T-helper 17 cell (primary cell): ENCODE data around the gene GALNT8. TPM values are rescaled to one million over a fixed set of nuclear protein-coding genes. Genes with fewer than 3 reads are reported as not detected.

Experiments
- ATAC-seq: fragments of 150-1000 bp; cut with Tn5 transposase; 2 replicates; pipeline ENCODE4 v1.10.0; 2021; ENCODE audit warnings: mild to moderate bottlenecking, moderate library complexity
- DNase-seq, 3 donors: peaks; one replicate each; pipeline versions ENCODE4 v3.0.0 to v3.0.0-alpha.2; 2020 to 2021
- H3K9me3 ChIP-seq: one replicate; pipeline ENCODE4 v1.7.0; 2013; ENCODE audit warnings: low read length, mild to moderate bottlenecking; ENCODE audit not compliant: control insufficient read depth, poor library complexity, severe bottlenecking
- H3K27ac Mint-ChIP-seq: one replicate; pipeline ENCODE4 v1.8.0; 2022; ENCODE audit warnings: mild to moderate bottlenecking, moderate library complexity, mixed read lengths
- H3K27me3 Mint-ChIP-seq: one replicate; pipeline ENCODE4 v1.8.0; 2022; ENCODE audit warnings: mixed read lengths
- H3K36me3 Mint-ChIP-seq: one replicate; pipeline ENCODE4 v1.8.0; 2022; ENCODE audit warnings: low read depth, mixed read lengths
- H3K4me1 Mint-ChIP-seq: one replicate; pipeline ENCODE4 v1.8.0; 2022; ENCODE audit warnings: mild to moderate bottlenecking, mixed read lengths
- H3K4me3 Mint-ChIP-seq: one replicate; pipeline ENCODE4 v1.8.0; 2022; ENCODE audit warnings: mild to moderate bottlenecking, moderate library complexity, mixed read lengths
- total RNA-seq, 4 donors: library from RNA in 2 of 4; stranded (reverse) in 2 of 4; gene quantifications; one replicate each; pipeline ENCODE4 v1.2.3 and lab custom pipeline; 2022 to 2026

GALNT8 gene
- total RNA-seq, 2 donors from 2014 or later, result 1.4 TPM

DNA sequence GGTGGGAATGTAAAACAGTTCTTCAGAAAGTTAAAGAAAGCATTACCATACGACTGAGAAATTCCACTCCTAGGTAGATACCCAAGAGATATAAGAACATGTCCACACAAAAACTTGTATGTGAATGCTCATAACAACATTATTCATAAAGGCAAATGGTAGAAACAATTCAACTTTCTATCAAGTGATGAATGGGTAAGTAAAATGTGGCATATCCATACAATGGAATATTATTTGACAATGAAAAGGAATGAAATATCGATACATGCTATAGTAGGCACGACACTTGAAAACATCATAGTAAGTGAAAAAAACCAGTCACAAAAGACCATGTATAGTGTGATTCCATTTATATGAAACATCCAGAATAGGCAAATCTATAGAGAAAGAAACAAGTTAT lies 71.3 kb downstream of the GALNT8 start:
- peaks cover 6% of the 10 kb centered on the region for H3K36me3 Mint-ChIP-seq
- no peak overlapping the region for H3K4me3 Mint-ChIP-seq
- H3K9me3 ChIP-seq, result no peaks in the 10 kb centered on the region
- H3K27ac Mint-ChIP-seq, result no peak overlapping the region
- peaks cover 28% of the 10 kb centered on the region for H3K27me3 Mint-ChIP-seq
- ATAC-seq, result no peak
- no peak for DNase-seq
- H3K4me1 Mint-ChIP-seq, result peaks cover 3% of the 10 kb centered on the region

DNA sequence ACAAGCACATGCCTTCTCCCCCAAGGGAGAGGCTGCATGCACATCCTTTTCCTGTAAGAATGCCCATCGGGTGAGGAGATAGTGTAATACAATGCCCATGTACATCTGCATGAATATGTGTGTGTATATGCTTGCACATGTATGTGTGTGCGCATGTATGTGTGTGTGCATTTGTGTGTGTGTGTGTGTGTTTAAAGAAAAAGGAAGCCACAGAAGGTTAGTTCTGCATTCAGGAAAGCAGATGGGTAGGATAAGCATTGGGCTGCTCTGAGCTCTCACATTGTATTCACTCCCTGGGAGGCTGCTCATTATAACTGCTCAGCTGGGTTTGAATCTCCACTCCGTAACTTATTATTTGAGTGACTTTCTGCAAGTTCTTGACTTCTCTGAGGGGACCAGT lies 74.3 kb downstream of the GALNT8 start:
- H3K9me3 ChIP-seq, result no peaks in the 10 kb centered on the region
- Mint-ChIP-seq H3K27me3 (peaks cover 31% of the 10 kb centered on the region), H3K27ac (no peak overlapping the region)

DNA sequence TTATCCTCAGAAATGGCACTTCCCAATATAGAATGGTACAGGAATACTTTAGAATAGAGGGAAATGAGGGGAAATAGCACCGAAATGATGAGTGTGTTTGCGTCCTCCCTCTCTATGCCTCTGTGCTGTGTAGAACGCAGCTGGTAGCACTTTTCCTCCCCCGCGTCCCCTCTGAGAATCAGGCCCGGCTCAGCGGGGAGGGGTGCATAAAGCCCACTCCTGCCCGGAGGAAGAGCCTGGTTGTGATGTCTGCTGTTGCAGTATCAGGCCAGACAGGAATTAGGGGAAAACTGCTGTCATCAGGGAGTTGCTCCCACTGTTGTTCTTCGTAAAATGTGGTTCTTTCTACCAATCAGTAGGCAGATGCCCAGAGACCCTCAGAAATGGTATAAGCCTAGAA lies 76.0 kb downstream of the GALNT8 start:
- ATAC-seq (no peak), DNase-seq (no peak)
- Mint-ChIP-seq H3K36me3 (no peaks in the 10 kb centered on the region), H3K27ac (no peak overlapping the region), H3K4me1 (peaks cover 3% of the 10 kb centered on the region), H3K27me3 (peaks cover 31% of the 10 kb centered on the region), H3K4me3 (no peak overlapping the region)
- no peaks in the 10 kb centered on the region for H3K9me3 ChIP-seq

More for the DNA sequence above, 74.3 kb downstream of the GALNT8 start:
- no peak overlapping the region for H3K4me3 Mint-ChIP-seq
- DNase-seq (no peak), ATAC-seq (no peak)
- peaks cover 3% of the 10 kb centered on the region for H3K36me3 Mint-ChIP-seq
- peaks cover 3% of the 10 kb centered on the region for H3K4me1 Mint-ChIP-seq

DNA sequence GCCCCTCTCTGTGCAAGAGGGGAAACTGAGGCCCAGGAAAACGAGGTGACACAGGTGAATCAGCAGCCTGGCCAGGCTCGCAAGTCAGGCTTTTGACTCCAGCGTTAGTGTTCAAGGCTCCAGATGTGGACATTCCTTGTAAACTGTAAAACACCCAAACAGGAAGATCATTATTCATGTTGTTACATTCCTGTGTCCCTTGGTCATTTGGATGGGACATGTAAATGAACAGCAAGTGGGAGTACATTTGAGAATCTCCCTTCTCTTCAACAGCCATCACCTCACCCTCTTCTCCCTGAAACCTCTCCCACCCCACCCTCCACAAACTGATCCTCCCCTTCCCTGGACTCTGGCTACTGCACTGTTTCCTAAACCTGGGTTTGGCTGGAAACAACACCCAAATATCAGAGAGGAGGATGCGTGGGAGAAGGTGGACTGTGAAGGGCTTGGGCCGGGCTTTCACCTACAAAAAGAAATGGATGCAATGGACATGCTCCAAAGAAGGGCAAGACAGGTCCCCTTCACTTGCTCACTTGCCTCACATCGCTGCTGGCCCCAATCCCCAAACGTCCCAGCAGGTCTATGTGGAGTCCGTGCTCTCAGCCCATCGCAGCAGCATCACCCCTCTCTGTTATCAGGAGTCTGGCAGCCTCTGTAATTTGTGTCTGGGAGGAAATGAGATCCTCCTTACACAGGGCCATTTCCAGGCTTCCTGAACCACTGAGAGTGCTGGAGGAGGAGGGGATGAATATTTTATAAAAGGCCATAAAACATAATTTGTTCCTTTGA lies 76.7 kb downstream of the GALNT8 start:
- peaks cover 3% of the 10 kb centered on the region for H3K4me1 Mint-ChIP-seq
- H3K9me3 ChIP-seq, result no peaks in the 10 kb centered on the region
- DNase-seq (no peak), ATAC-seq (no peak)
- H3K27ac Mint-ChIP-seq, result no peak overlapping the region
- no peak overlapping the region for H3K4me3 Mint-ChIP-seq
- no peaks in the 10 kb centered on the region for H3K36me3 Mint-ChIP-seq
- H3K27me3 Mint-ChIP-seq, result peaks cover 31% of the 10 kb centered on the region

DNA sequence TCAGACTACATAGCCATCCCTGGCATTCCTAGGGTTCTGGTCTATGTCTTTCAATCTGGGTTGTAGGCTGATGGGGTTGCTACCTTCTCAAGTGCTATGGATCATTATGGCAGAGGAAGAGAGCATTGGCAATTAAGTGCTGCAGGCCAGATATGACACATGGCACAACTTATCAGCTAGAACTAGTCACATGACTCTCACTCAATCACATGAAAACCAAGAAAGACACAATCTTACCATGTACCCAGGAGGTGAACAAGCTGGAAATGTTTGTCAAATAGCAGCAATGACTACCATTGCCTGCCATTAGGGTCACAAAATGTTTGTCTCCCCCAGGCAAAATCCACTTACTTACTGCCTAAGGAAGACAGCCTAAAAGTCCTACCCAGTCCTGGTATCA lies 80.4 kb downstream of the GALNT8 start:
- Mint-ChIP-seq H3K4me3 (no peak overlapping the region), H3K27ac (no peak overlapping the region), H3K36me3 (no peaks in the 10 kb centered on the region), H3K4me1 (peaks cover 3% of the 10 kb centered on the region), H3K27me3 (peaks cover 37% of the 10 kb centered on the region)
- ATAC-seq, result no peak
- no peaks in the 10 kb centered on the region for H3K9me3 ChIP-seq
- DNase-seq, result no peak

DNA sequence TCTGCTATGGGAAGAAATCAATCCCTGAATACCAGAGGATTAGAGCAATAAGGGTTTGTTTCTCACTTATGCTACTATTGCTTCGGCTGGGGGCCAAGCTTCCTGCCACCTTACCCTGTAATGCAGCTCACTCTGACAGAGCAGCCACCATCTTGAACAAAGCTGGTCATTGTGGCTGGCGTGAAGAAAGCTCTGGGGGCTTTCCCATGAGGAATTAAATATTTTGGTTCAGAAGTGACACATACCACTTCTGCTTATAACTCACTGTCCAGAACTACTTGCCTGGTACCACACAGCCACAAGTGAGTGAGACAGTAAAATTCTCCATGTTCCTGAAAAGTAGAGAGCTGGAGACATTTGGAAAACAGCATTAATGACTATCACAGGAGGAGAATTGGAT lies 82.6 kb downstream of the GALNT8 start:
- no peak for DNase-seq

DNA sequence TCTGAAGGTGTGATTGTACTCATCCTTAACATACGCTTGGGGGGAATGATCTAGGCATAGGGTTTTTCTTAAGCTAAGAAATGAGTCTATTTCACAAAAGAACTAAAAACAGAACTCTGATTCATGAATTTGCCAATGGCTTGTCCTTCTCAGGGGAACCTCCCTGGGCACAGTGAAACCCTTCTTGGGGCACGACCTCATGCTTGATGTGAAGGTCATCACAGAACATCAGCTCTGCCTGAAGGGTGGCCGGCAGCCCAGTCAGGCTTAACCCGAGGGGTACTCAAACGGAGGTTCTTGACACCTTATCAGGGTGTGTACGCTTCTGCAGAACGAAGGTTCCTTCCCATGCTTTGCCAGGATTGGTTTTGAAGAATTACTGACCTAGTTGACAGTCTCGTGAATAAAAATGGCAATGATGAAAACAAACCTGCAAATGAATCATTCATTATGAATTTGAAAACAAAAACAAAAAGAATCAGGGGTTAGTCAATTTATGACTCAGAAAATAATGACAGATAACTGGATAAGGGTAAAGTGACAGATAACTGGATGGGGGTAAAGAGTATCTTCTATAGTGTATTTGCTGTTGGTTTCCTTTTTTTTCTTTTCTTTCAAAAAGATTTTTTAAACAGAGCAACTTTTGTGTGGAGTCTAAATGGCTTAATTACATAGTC lies 86.4 kb downstream of the GALNT8 start:
- Mint-ChIP-seq H3K4me3 (no peak overlapping the region), H3K4me1 (peaks cover 39% of the 10 kb centered on the region), H3K27ac (peak overlapping the region; percentile 24), H3K36me3 (peaks cover 5% of the 10 kb centered on the region), H3K27me3 (peaks cover 58% of the 10 kb centered on the region)
- ATAC-seq (no peak), DNase-seq (no peak)
- H3K9me3 ChIP-seq, result no peaks in the 10 kb centered on the region

More for the DNA sequence above, 82.6 kb downstream of the GALNT8 start:
- Mint-ChIP-seq H3K27ac (no peak overlapping the region), H3K4me1 (peaks cover 15% of the 10 kb centered on the region), H3K4me3 (no peak overlapping the region), H3K36me3 (no peaks in the 10 kb centered on the region), H3K27me3 (peaks cover 46% of the 10 kb centered on the region)
- ATAC-seq, result no peak
- no peaks in the 10 kb centered on the region for H3K9me3 ChIP-seq

DNA sequence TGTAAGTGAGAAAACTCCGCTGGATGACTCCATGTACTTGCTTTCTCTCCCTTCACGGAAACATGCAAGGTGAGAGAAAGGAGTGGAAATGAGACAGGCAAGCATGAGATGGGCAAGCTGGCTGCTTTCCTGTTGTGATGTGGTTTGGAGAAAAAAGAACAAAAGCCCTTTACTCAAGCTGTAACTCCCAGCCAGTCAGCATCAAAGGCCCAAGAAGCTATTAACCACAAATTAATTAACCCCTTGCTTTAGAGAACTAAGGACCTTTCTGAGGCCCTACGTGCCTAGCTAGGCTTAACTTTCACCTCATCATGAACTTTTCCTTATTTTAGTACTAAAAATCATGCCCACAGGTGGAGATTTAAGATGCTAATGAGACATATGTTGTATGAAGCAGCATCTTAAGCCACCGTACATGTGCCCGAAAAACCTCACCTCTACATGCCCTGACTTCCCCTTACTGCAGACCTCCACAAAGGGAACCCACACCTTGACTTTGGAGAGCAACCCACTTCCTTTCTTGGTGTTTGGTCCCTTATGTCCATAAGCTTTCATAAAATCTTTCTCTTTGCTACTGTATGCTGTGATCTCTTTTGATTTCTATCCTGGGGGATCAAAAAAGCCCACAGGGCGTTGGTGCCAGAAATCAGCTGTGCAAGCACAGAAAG lies 87.0 kb downstream of the GALNT8 start:
- no peaks in the 10 kb centered on the region for H3K9me3 ChIP-seq
- Mint-ChIP-seq H3K36me3 (peaks cover 6% of the 10 kb centered on the region), H3K4me1 (peaks cover 40% of the 10 kb centered on the region), H3K27ac (peak overlapping the region; percentile 24), H3K27me3 (peaks cover 62% of the 10 kb centered on the region), H3K4me3 (peak overlapping the region; percentile 63)
- no peak for DNase-seq
- ATAC-seq, result peak; percentile 44

DNA sequence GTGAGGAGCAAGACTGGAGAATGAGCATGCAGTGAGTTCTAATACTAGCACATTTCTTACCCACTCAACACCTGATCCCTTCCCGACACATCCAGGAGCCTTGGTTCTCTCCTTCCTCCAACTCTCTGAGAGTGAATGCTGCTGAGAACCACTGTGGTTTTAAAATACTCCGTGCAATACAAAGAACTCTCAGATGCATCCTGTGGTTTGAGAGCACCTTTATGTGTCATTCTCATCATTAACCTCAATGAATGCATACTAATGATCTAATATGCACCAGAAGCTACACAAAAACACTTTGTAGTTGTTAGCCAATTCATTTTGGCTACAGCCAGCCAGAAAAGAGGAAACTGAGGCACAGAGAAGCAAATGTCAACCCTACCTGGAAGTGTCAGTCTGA lies 87.6 kb downstream of the GALNT8 start:
- Mint-ChIP-seq H3K27ac (peak overlapping the region; percentile 24), H3K4me1 (peaks cover 40% of the 10 kb centered on the region), H3K36me3 (peaks cover 6% of the 10 kb centered on the region), H3K4me3 (peak overlapping the region; percentile 63), H3K27me3 (peaks cover 61% of the 10 kb centered on the region)
- DNase-seq (no peak), ATAC-seq (peak; percentile 66)
- H3K9me3 ChIP-seq, result no peaks in the 10 kb centered on the region

DNA sequence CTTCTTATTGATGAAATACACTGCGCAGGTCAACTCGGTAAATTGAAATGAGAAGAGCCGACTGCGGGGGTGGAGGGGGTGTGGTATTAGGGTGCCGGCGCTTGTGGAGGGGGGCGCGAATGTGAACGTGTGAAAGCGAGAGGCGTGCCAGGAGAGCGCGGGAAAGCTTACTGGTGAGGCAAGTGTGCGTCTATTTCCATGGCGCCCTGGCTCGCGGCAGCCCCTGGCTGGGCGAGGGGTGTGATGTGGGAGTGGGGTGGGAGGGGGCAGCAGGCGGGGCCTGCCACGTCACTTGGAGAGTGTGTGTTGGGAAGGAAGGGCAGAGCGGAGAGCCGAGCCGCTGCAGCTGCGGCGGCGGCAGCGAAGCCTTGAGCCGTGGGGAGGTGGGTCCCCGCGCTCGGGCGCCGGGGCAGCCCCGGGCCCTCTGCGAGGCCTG lies 88.8 kb downstream of the GALNT8 start:
- H3K27ac Mint-ChIP-seq, result no peak overlapping the region
- DNase-seq, result peak in 1 of 3 donors; percentile 23
- peaks cover 56% of the 10 kb centered on the region for H3K27me3 Mint-ChIP-seq
- ATAC-seq, result peak; percentile 38
- H3K9me3 ChIP-seq, result no peaks in the 10 kb centered on the region
- H3K36me3 Mint-ChIP-seq, result peaks cover 6% of the 10 kb centered on the region
- H3K4me3 Mint-ChIP-seq, result peak overlapping the region; percentile 90
- peaks cover 40% of the 10 kb centered on the region for H3K4me1 Mint-ChIP-seq

DNA sequence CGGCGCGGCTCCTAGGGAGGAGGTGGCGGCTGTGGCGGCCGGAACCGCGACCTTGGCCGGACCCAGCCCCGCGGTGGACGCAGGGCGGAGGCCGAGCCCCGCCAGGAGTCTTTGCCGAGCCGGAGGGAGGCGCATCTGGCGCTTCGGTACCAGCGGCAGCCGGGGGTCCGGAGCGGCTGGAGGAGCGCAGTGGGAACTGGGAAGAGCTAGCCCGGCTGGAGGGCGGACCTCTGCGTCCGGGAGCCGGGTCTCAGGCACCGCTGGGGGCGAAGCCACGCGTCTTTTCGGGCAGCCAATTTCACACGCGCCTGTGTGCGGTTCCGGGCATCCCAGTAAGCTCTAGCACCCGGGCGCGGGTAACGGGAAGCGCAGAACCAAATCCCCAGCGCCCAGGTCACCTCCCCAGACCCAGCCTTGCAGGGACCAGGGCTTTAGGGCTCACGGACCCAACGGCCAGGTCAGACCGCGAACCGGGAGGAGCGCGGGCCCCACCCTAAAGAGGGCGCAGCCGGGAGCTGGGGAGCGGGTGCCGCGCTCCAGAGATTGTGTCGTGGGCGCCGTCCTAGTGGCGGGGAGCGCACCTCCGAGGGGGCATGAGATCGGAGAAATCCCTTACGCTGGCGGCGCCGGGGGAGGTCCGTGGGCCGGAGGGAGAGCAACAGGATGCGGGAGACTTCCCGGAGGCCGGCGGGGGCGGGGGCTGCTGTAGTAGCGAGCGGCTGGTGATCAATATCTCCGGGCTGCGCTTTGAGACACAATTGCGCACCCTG lies 89.4 kb downstream of the GALNT8 start:
- ATAC-seq (peak; percentile 10), DNase-seq (no peak)
- peaks cover 40% of the 10 kb centered on the region for H3K4me1 Mint-ChIP-seq
- peaks cover 6% of the 10 kb centered on the region for H3K36me3 Mint-ChIP-seq
- peaks cover 53% of the 10 kb centered on the region for H3K27me3 Mint-ChIP-seq
- peak overlapping the region; percentile 90 for H3K4me3 Mint-ChIP-seq
- no peaks in the 10 kb centered on the region for H3K9me3 ChIP-seq
- no peak overlapping the region for H3K27ac Mint-ChIP-seq

DNA sequence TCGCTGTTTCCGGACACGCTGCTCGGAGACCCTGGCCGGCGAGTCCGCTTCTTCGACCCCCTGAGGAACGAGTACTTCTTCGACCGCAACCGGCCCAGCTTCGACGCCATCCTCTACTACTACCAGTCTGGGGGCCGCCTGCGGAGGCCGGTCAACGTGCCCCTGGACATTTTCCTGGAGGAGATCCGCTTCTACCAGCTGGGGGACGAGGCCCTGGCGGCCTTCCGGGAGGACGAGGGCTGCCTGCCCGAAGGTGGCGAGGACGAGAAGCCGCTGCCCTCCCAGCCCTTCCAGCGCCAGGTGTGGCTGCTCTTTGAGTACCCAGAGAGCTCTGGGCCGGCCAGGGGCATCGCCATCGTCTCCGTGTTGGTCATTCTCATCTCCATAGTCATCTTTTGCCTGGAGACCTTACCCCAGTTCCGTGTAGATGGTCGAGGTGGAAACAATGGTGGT lies 90.0 kb downstream of the GALNT8 start:
- peaks cover 40% of the 10 kb centered on the region for H3K4me1 Mint-ChIP-seq
- peaks cover 8% of the 10 kb centered on the region for H3K36me3 Mint-ChIP-seq
- H3K27ac Mint-ChIP-seq, result no peak overlapping the region
- DNase-seq, result no peak
- peaks cover 52% of the 10 kb centered on the region for H3K27me3 Mint-ChIP-seq
- ATAC-seq, result no peak
- no peaks in the 10 kb centered on the region for H3K9me3 ChIP-seq
- peak overlapping the region; percentile 90 for H3K4me3 Mint-ChIP-seq
